WERI-Rb-1 (cell line): Measurements from ENCODE around the gene TMEM185B.

Experiments used
- DNase-seq: peaks from one replicate; pipeline ENCODE4 v3.0.0-alpha.2; 2020
- H3K27ac ChIP-seq: fragments of 250-450 bp; sonication (Bioruptor Pico); 2 replicates; pipeline ENCODE4 v1.5.1; 2020; ENCODE audit warnings: mild to moderate bottlenecking, moderate library complexity
- H3K27me3 ChIP-seq: fragments of 250-450 bp; sonication (Bioruptor Pico); 2 replicates; pipeline ENCODE4 v1.5.1; 2021; ENCODE audit warnings: mild to moderate bottlenecking, low read depth, moderate library complexity; ENCODE audit not compliant: insufficient read depth, severe bottlenecking
- H3K36me3 ChIP-seq: fragments of 250-450 bp; sonication (Bioruptor Pico); 2 replicates; pipeline ENCODE4 v1.5.1; 2020; ENCODE audit warnings: mild to moderate bottlenecking, moderate library complexity
- H3K4me3 ChIP-seq: 2 replicates; pipeline ENCODE4 v1.5.1; 2011; ENCODE audit warnings: low read depth, mild to moderate bottlenecking, control low read depth, low read length
- H3K9me3 ChIP-seq: fragments of 250-450 bp; sonication (Bioruptor Pico); 2 replicates; pipeline ENCODE4 v1.5.1; 2021; ENCODE audit warnings: mild to moderate bottlenecking, moderate library complexity; ENCODE audit not compliant: severe bottlenecking
- CTCF ChIP-seq: IDR thresholded peaks from 2 replicates; pipeline ENCODE4 v1.5.1; 2011; ENCODE audit warnings: low read depth, mild to moderate bottlenecking, control low read depth, inconsistent platforms, low read length

TMEM185B gene

DNA sequence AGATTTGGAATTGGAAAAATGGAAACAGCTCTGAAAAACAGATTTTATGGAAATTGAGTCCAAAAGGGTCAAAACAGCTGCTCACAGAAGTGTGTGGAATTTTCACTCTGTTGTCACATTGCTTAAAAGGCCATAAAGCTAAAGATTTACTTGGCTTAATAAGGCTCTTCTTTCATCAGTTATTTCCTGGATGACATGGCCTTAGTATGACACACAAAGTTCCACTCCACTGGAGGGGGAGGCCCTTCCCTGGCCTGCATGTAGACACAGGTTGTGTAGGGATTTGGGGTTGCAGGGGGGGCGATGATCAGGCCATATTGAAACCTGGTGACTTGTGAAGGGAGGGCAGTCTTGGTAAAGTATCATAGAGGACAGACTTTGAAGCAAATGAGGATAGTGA is 34.0 kb downstream of the TMEM185B start:
- TF ChIP-seq CTCF = no peak
- no peaks in the 10 kb centered on the region for H3K27me3 ChIP-seq
- peaks cover 6% of the 10 kb centered on the region for H3K9me3 ChIP-seq
- no peaks in the 10 kb centered on the region for H3K36me3 ChIP-seq
- H3K27ac ChIP-seq = no peak overlapping the region
- no peak overlapping the region for H3K4me3 ChIP-seq
- DNase-seq = no peak

GRCh38 chr2:120182019-120182560 is 41.1 kb downstream of the TMEM185B start:
- H3K36me3 ChIP-seq = no peaks in the 10 kb centered on the region
- no peak overlapping the region for H3K4me3 ChIP-seq
- H3K27me3 ChIP-seq = no peaks in the 10 kb centered on the region
- no peak overlapping the region for H3K27ac ChIP-seq
- H3K9me3 ChIP-seq = peaks cover under 1% of the 10 kb centered on the region
- no peak for TF ChIP-seq CTCF
- no peak for DNase-seq

GRCh38 chr2:120180066-120180465 is 43.1 kb downstream of the TMEM185B start:
- DNase-seq = no peak
- Histone ChIP-seq H3K27ac (no peak overlapping the region), H3K4me3 (no peak overlapping the region), H3K27me3 (no peaks in the 10 kb centered on the region), H3K9me3 (no peaks in the 10 kb centered on the region), H3K36me3 (no peaks in the 10 kb centered on the region)
- no peak for TF ChIP-seq CTCF

- DNase-seq = no peak
- TF ChIP-seq CTCF = no peak
- H3K9me3 ChIP-seq = no peaks in the 10 kb centered on the region
- H3K36me3 ChIP-seq = no peaks in the 10 kb centered on the region
- no peak overlapping the region for H3K27ac ChIP-seq
- H3K27me3 ChIP-seq = no peaks in the 10 kb centered on the region
- H3K4me3 ChIP-seq = no peak overlapping the region
Observed at GRCh38 chr2:120179396-120179795, 43.8 kb downstream of the TMEM185B start.

GRCh38 chr2:120177973-120178372 is 45.2 kb downstream of the TMEM185B start:
- H3K9me3 ChIP-seq = no peaks in the 10 kb centered on the region
- DNase-seq = no peak
- H3K27ac ChIP-seq = no peak overlapping the region
- TF ChIP-seq CTCF = no peak
- no peak overlapping the region for H3K4me3 ChIP-seq
- H3K27me3 ChIP-seq = no peaks in the 10 kb centered on the region
- H3K36me3 ChIP-seq = no peaks in the 10 kb centered on the region

DNA sequence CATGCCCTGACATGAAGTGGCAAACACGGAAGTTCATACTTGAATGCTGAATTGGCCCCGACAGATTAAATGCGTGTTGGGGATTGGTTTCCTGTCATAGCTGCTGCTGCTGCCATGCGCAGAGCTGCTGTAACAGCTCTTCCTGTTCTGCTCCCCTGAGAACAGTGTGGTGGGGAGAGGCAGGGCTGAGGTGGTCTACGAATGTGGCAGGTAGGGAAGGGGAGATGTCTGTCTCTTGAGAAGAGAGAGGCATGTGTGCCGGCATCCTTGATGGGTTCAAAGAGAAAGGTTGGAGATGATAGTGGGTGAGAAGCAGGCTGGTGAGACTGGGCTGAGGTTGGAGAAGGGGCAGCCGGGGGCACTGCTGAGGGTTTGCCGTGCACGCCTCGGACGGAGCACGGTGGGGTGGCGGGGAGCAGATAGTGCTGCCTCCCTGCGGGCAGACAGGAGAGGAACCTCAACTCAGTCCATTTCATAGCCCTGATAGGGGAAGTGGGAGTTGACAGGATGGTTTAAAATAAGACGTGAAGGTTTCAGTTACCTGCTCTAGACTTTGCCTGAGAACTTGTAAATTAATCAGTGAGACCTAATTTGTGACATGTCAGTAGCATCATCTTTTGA is 46.1 kb downstream of the TMEM185B start:
- no peak for DNase-seq

More for the DNA sequence above, 46.1 kb downstream of the TMEM185B start:
- Histone ChIP-seq H3K9me3 (no peaks in the 10 kb centered on the region), H3K27ac (no peak overlapping the region), H3K36me3 (no peaks in the 10 kb centered on the region), H3K4me3 (no peak overlapping the region), H3K27me3 (no peaks in the 10 kb centered on the region)
- TF ChIP-seq CTCF = no peak
